HEK293T (cell line): ENCODE results near the gene PLCXD3.

ENCODE experiments used
- CTCF ChIA-PET: fragments of 350-600 bp; formaldehyde crosslinking; extraction: SDS; loops from one replicate; lab custom pipeline; 2021; ENCODE audit warnings: antibody characterized with exemption, inconsistent platforms; lab: Yijun Ruan, JAX
- POLR2A ChIA-PET: fragments of 350-600 bp; formaldehyde crosslinking; extraction: SDS; loops from one replicate; lab custom pipeline; 2020; ENCODE audit warnings: antibody characterized with exemption, inconsistent platforms; lab: Yijun Ruan, JAX
- DNase-seq: peaks from one replicate; pipeline ENCODE4 v3.0.0; 2012; ENCODE audit warnings: mixed read lengths; ENCODE audit errors: extremely low spot score
- ARNT ChIP-seq: fragments of 450-650 bp; IDR thresholded peaks from 2 replicates; pipeline ENCODE4 v1.6.1; 2017; ENCODE audit warnings: mild to moderate bottlenecking
- BHLHE40 ChIP-seq: fragments of 450-650 bp; IDR thresholded peaks from 2 replicates; pipeline ENCODE4 v1.6.1; 2016; ENCODE audit warnings: mild to moderate bottlenecking, moderate library complexity, borderline replicate concordance
- CTBP1 ChIP-seq: fragments of 450-650 bp; IDR thresholded peaks from 2 replicates; pipeline ENCODE4 v1.6.1; 2016; ENCODE audit warnings: borderline replicate concordance
- ELF4 ChIP-seq: fragments of 450-650 bp; IDR thresholded peaks from 2 replicates; pipeline ENCODE4 v1.6.1; 2017; ENCODE audit warnings: antibody characterized with exemption
- FOXA1 ChIP-seq: fragments of 450-650 bp; IDR thresholded peaks from 2 replicates; pipeline ENCODE4 v1.6.1; 2016; ENCODE audit warnings: mild to moderate bottlenecking
- FOXK2 ChIP-seq: fragments of 450-650 bp; IDR thresholded peaks from 2 replicates; pipeline ENCODE4 v1.6.1; 2016; ENCODE audit warnings: mild to moderate bottlenecking
- FOXM1 ChIP-seq: fragments of 450-650 bp; IDR thresholded peaks from 2 replicates; pipeline ENCODE4 v1.6.1; 2017; ENCODE audit warnings: mild to moderate bottlenecking, borderline replicate concordance
- HDGF ChIP-seq: fragments of 450-650 bp; IDR thresholded peaks from 2 replicates; pipeline ENCODE4 v1.6.1; 2017; ENCODE audit warnings: antibody characterized with exemption, borderline replicate concordance
- L3MBTL2 ChIP-seq: fragments of 450-650 bp; conservative IDR thresholded peaks from 2 replicates; pipeline ENCODE4 v1.6.1; 2016; ENCODE audit warnings: mild to moderate bottlenecking
- LEF1 ChIP-seq: fragments of 450-650 bp; IDR thresholded peaks from 2 replicates; pipeline ENCODE4 v1.6.1; 2017; ENCODE audit warnings: mild to moderate bottlenecking, borderline replicate concordance
- NFRKB ChIP-seq: fragments of 450-650 bp; IDR thresholded peaks from 2 replicates; pipeline ENCODE4 v1.6.1; 2016; ENCODE audit warnings: mild to moderate bottlenecking, moderate library complexity
- SP1 ChIP-seq: fragments of 450-650 bp; IDR thresholded peaks from 2 replicates; pipeline ENCODE4 v1.6.1; 2017
- SUZ12 ChIP-seq: fragments of 450-650 bp; IDR thresholded peaks from 2 replicates; pipeline ENCODE4 v1.6.1; 2016; ENCODE audit warnings: mild to moderate bottlenecking
- TARDBP ChIP-seq: fragments of 450-650 bp; IDR thresholded peaks from 2 replicates; pipeline ENCODE4 v1.6.1; 2016
- ZNF384 ChIP-seq: fragments of 450-650 bp; IDR thresholded peaks from 2 replicates; pipeline ENCODE4 v1.6.1; 2016
- TF ChIP-seq, protein P1 (sequence below): fragments of 450-650 bp; IDR thresholded peaks from 2 replicates; pipeline ENCODE4 v1.6.1; 2016

Gene PLCXD3

GRCh38 chr5:41425736-41426135 is 84.7 kb downstream of the PLCXD3 start:
- POLR2A ChIA-PET: no interaction called here
- TF ChIP-seq SP1 (no peak), L3MBTL2 (no peak), FOXA1 (no peak), ZNF384 (no peak), NFRKB (no peak), ELF4 (no peak), SUZ12 (no peak), LEF1 (no peak), FOXM1 (no peak), BHLHE40 (no peak), HDGF (no peak), FOXK2 (no peak), CTBP1 (no peak), TARDBP (no peak), ARNT (no peak)
- TF ChIP-seq, protein P1, sequence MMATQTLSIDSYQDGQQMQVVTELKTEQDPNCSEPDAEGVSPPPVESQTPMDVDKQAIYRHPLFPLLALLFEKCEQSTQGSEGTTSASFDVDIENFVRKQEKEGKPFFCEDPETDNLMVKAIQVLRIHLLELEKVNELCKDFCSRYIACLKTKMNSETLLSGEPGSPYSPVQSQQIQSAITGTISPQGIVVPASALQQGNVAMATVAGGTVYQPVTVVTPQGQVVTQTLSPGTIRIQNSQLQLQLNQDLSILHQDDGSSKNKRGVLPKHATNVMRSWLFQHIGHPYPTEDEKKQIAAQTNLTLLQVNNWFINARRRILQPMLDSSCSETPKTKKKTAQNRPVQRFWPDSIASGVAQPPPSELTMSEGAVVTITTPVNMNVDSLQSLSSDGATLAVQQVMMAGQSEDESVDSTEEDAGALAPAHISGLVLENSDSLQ: no peak
- CTCF ChIA-PET: no interaction called here
- no peak for DNase-seq

DNA sequence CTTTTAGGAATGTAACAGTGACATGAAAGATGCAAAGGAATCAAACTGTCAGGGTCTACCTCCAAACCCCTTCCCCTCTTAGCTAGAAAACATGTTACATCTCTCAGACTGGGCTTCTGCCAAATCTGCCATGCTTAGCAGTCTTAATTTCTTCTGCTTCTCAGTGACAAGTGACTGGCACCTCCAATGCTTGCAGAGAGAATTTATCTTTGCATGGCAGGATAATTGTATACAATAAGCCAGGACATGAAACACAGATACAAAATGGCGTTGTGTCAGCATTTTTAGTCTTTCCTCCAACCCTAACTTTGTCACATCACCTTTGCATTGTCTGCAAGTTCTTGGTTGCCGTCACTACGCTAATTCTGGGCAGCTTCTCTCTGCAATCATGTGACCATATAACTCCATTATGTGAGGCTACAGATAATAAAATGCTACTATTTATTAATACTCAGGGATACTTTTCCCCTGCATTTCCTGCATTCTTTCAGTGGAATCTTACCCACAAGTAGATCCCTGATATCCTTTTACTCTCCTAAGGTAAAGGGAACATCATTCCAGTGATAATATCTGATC is 89.8 kb downstream of the PLCXD3 start:
- DNase-seq: no peak
- ChIA-PET CTCF (no interaction called here), POLR2A (no interaction called here)
- TF ChIP-seq HDGF (no peak), ZNF384 (no peak), L3MBTL2 (no peak), BHLHE40 (no peak), SUZ12 (no peak), FOXK2 (no peak), LEF1 (no peak), CTBP1 (no peak)

- TF ChIP-seq BHLHE40 (no peak), LEF1 (no peak), NFRKB (no peak), ZNF384 (no peak), L3MBTL2 (no peak), FOXK2 (no peak), TARDBP (no peak), FOXM1 (no peak)
- no peak for DNase-seq
- CTCF ChIA-PET: no interaction called here
- POLR2A ChIA-PET: interaction anchor here (0.6 kb wide), 1 partner anchor 486 kb away, joined by 3 read pairs; the partner anchor contains the start of gene RIMOC1
Measured at GRCh38 chr5:41418220-41419031, 92.0 kb downstream of the PLCXD3 start.

DNA sequence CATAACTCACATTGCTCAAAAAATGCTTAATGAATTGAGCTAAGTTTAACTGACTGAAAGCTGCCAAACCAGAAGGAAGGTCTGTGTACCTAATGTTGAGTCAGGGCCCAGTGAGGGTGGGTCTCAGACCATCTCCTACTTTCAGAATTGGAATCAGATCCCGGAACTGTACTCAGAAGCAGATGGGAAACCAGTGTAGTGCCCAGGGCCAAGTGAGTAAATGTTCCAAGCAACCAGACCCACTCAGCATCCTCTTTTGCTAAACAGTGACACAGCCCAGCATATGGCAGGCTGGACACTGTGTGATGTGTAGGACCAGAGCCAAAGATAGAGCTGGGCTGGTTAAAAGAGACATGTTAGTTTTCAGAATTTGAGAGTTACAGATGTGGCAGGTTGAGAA is 94.1 kb downstream of the PLCXD3 start:
- TF ChIP-seq ARNT (no peak), FOXA1 (no peak), ZNF384 (no peak), CTBP1 (no peak), NFRKB (no peak), HDGF (no peak), FOXK2 (no peak), LEF1 (no peak), L3MBTL2 (no peak), BHLHE40 (no peak), SP1 (no peak)
- CTCF ChIA-PET: no interaction called here
- DNase-seq: no peak
- POLR2A ChIA-PET: no interaction called here

- CTCF ChIA-PET: interaction anchor here (0.7 kb wide), 1 partner anchor 167 kb away, joined by 3 read pairs; no protein-coding TSS in a partner anchor
- no peak for DNase-seq
- POLR2A ChIA-PET: no interaction called here
- TF ChIP-seq L3MBTL2 (no peak), CTBP1 (no peak), NFRKB (no peak), FOXA1 (no peak), HDGF (no peak), FOXM1 (no peak), ELF4 (no peak), TARDBP (no peak), SUZ12 (no peak), BHLHE40 (no peak), LEF1 (no peak), FOXK2 (no peak), ZNF384 (no peak), ARNT (no peak), SP1 (no peak)
- TF ChIP-seq, protein P1: no peak
Measured at GRCh38 chr5:41415242-41415641, 95.2 kb downstream of the PLCXD3 start.

DNA sequence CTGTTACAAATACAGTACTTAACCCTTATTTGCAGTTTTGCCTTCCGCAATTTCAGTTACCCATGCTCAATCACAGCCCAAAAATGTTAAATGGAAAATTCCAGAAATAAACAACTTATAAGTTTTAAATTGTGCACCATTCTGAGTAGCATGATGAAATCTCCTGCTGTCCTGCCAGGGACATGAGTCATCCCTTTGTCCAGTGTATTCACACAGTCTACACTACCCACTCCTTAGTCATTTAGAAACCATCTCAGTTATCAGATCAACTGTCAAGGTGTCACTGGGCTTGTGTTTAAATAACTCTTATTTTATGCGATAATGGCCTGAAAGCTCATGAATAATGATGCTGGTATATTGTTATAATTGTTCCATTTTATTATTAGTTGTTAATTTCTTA is 95.8 kb downstream of the PLCXD3 start:
- TF ChIP-seq SP1 (no peak), FOXK2 (no peak)
- ChIA-PET CTCF (interaction anchor here (0.7 kb wide), 1 partner anchor 167 kb away, joined by 3 read pairs; no protein-coding TSS in a partner anchor), POLR2A (no interaction called here)
- no peak for DNase-seq
